ENCODE results near the gene MAP2K3. TPM values are rescaled to one million over a fixed set of nuclear protein-coding genes. Genes with fewer than 3 reads are reported as not detected.

The MAP2K3 gene
- total RNA-seq, 1 experiment from 2014 or later, result 27.5 TPM

DNA sequence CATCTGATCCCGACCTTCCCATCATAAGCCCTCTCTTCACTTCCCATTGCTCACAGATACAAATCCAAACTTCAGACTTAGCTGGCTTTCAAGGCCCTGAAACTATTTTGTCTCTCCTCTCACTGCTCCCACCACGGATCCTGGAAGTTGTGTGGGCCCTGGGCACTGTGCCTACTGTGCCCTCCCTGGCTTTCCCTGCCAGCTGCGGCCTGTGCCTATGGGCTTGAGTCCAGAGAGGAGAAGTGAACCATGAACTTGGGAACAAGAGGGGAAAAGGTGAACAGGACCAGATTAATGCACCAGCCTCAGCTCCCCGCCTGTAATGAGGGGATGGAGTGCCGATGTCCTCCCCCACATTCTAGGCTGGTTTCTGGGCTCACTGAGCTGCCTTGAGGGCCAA is 72.8 kb downstream of the MAP2K3 start:
- H3K4me3 ChIP-seq (ENCODE audit: insufficient read depth, low read depth, low read length), result no peak overlapping the region
- no peaks in the 10 kb centered on the region for H3K36me3 ChIP-seq (replicated peaks; ENCODE audit: control insufficient read depth, insufficient read depth, low read length)
- no peak for DNase-seq
- H3K27me3 ChIP-seq (ENCODE audit: control insufficient read depth, insufficient read depth, low read length), result no peaks in the 10 kb centered on the region

DNA sequence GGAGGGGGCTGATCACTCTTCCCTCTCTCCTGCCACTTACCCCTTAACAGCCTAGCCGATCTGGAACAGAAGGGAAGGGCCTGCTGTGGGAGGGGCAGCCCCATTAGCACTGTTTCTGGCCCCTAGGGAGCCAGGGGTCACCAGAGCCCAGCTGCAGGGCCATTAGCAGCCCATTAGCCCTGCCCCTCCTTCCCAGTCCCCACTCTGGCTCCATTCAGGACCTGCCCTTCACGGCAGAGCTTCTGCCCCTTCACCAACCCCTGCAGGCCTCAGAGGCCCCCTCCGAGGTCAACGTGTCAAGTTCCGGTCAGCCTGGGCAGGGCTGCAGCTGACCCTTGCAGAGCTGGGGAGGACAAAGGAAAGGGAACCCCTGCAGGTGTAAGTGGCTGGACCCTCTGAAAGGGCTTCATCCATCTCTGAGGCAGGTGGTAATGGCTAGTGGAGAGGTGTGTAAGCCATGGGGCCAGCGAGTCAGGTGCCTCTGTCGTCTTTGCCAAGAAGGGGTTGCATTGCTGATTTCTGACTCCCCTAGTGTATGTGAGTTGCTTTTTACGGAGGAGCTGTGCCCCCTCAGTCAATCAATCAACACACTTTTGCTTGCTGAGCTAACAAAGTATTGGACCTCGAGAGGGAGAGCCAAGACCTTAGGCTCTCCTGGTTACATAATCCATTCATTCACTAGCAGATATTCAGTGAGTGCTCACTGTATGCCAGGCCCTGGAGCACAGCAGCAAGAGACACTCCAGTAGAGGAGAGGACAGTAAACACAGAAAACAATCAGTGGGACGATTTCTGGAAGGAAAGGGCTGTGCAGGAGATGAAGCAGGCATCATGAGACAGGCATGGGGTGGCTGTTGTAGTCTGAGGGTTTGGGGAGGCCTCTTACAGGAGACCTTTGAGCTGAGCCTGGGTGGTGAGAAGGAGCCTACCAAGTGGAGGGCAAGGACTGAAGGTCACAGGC is 73.5 kb downstream of the MAP2K3 start:
- DNase-seq, result no peak
- no peaks in the 10 kb centered on the region for H3K27me3 ChIP-seq (ENCODE audit: control insufficient read depth, insufficient read depth, low read length)
- no peaks in the 10 kb centered on the region for H3K36me3 ChIP-seq (replicated peaks; ENCODE audit: control insufficient read depth, insufficient read depth, low read length)
- H3K4me3 ChIP-seq (ENCODE audit: insufficient read depth, low read depth, low read length), result no peak overlapping the region

DNA sequence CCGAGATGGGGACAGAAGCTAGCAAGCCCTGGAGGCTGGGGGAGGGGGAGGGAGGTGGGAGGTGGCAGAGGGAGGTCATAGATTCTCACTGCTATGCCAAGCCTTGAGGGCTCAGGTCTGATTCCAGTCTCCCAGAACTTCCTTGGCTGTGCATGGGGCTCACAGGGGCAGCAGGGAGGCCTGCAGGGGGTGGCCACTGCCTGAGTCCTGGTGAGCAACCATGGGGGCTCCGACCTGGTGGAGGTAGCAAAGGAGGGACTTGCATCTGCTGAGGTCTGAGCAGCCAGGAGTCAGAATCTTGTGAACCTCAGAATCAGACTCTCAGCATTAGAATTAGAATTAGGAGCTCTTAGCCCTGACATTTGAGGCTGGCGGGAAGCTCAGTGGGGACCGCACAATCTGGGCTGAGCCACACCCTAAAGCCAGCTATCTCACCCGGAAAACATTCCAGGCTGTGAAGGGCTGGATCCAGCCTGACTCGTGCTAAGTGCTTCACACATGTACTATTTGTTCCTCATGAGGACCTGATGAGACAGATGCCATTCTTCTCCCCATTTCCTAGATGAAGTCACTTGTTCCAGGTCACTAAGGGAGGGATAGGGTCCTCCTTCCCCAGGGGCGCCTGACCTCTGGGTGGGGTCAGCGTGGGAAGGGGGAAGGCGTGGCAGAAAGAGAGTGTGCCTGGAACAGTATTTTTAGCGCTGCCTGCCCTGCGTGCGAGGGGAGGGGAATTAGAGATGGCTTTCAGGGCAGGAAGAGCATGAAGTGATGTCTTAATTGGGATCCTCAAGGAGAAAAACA is 74.4 kb downstream of the MAP2K3 start:
- H3K27me3 ChIP-seq (ENCODE audit: control insufficient read depth, insufficient read depth, low read length), result no peaks in the 10 kb centered on the region
- no peak overlapping the region for H3K4me3 ChIP-seq (ENCODE audit: insufficient read depth, low read depth, low read length)
- DNase-seq, result no peak
- H3K36me3 ChIP-seq (replicated peaks; ENCODE audit: control insufficient read depth, insufficient read depth, low read length), result no peaks in the 10 kb centered on the region

DNA sequence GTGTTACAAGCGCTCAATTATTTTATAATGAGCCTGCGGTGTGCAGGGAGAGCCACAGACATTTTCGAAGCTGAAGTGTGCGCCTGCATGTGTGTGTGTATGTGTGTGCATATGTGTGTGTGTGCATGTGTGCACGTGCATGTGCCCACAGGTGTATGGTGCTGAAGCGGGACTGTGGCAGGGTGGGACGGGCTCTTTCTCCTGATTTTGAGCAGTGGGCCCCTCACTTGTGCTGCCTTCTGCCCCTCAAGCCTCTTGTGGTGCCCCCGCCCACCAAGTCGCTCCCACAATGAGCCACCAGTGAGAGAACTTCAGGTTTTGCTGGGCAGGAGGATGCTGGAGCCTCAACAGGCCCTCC is 75.0 kb downstream of the MAP2K3 start:
- no peak for DNase-seq
- Histone ChIP-seq H3K4me3 (ENCODE audit: insufficient read depth, low read depth, low read length) (no peak overlapping the region), H3K27me3 (ENCODE audit: control insufficient read depth, insufficient read depth, low read length) (no peaks in the 10 kb centered on the region), H3K36me3 (replicated peaks; ENCODE audit: control insufficient read depth, insufficient read depth, low read length) (no peaks in the 10 kb centered on the region)

DNA sequence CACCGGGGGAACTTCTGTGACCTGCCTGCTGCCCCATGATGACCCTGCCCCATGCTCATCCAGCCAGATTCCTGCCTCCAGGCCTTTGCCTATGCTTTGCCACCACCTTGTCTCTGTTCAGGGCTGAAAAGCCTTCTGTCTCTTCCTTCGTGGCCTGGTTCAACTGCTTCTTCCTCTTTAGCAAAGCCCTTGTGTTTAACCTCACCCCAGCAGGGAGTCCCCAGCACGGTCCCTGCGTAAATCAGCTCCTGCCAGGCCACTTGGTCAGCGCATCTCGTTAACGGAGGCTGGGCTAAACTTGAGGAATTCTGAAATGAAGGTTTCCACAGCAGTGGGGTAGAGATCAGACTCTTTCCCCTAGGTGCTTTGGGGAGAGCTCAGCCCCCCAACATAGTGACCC is 75.5 kb downstream of the MAP2K3 start:
- Histone ChIP-seq H3K4me3 (ENCODE audit: insufficient read depth, low read depth, low read length) (no peak overlapping the region), H3K27me3 (ENCODE audit: control insufficient read depth, insufficient read depth, low read length) (no peaks in the 10 kb centered on the region), H3K36me3 (replicated peaks; ENCODE audit: control insufficient read depth, insufficient read depth, low read length) (no peaks in the 10 kb centered on the region)
- DNase-seq, result no peak

DNA sequence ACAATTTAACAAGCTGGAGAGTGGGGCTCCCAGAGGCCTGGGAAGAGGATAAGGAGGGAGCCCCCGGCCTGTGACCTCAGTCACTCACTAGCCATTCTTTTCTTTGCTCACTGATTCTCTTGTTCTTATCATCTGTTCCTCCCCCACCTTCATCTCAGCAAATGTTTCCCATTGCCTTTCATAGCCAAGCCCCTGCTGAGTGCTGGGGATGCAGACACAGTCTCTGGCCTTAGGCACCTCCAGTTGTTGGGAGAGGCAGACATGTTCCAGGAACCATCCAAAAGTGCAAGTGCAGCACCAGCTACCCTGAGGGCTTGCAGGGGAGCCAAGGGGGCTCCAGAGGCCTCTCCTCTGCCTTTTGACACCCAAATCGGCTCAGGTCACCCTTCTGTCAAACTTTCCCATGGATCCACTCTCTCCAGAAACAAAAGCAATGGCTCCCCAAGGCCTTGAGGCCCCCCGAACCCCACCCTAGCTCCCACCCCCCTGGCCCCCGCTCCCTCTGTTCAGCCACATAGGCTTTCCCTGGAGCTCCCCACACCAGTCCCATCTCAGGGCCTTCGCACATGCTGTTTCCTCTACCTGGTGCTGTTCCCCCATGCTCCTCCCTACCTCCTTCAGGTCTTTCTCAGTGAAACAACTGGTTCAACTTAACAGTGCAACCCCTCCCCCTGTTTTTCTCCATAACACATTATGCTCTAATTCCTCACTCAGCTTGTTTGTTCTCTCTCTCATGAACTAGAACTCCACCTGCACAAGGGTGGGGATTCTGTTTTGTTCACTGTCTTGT is 76.7 kb downstream of the MAP2K3 start:
- Histone ChIP-seq H3K36me3 (replicated peaks; ENCODE audit: control insufficient read depth, insufficient read depth, low read length) (no peaks in the 10 kb centered on the region), H3K4me3 (ENCODE audit: insufficient read depth, low read depth, low read length) (no peak overlapping the region), H3K27me3 (ENCODE audit: control insufficient read depth, insufficient read depth, low read length) (no peaks in the 10 kb centered on the region)
- no peak for DNase-seq

DNA sequence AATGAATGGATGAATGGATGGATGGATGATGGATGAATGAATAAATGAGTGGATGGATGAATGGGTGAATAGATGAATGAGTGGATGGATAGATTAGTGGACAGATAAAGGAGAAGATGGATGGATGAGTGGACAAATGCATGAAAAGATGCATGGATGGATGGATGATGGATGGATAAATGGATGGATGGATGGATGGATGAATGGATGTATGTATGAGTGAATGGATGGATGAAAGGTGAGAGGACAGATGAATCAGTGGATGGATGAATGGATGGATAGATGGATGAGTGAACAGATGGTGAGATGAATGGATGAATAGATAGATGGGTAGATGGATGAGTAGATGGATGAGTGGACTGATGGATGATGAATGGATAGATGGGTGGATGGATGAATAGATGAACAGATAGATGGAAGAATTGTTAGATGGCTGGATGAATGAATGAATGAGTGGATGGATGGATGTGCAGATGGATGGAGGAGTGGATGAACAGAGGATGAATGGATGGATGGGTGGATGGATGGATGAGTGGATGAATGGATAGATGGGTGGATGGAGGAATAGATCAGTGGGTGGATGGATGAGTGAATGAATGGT is 77.9 kb downstream of the MAP2K3 start:
- no peak for DNase-seq
- H3K4me3 ChIP-seq (ENCODE audit: insufficient read depth, low read depth, low read length), result no peak overlapping the region
- H3K36me3 ChIP-seq (replicated peaks; ENCODE audit: control insufficient read depth, insufficient read depth, low read length), result no peaks in the 10 kb centered on the region
- H3K27me3 ChIP-seq (ENCODE audit: control insufficient read depth, insufficient read depth, low read length), result no peaks in the 10 kb centered on the region

DNA sequence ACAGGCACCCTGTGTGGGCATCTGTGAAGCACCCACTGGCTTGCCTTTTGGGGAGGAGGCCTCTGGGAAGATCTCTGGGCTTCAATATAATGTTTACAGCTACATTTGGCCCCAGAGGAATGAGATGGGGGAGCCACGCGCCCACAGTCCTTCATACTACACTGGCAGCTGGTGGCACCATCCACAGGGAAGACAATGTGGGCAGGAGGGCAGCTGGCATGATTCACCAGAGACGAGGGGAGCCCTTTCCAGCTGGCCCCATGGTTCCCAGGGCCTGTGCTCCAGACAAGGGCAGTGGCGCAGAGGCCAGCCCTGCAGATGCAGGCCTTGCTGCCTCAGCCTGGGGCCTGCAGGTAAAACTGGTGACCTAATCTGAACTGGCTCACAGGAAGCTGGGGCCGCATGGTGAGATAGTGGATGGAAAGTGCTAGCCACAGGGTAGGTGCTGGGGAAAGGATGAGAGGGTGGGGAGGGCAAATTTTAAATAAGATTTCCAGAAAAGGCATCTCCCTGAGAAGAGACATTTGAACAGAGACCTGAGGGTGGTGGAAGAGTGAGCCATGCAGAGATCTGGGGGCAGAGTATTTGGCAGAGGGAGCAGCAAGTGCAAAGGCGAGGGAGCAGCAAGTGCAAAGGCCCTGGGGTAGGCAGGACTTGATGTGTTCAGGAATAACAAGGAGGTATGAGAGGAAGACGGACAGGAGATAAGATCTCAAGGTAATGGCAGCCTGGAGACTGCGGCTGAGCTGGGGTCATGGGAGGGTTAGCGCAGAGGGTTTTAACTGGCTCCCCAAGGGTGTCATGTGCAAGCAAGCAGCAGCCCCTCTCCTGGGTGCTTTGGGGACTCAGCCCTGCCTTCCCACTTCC is 79.5 kb downstream of the MAP2K3 start:
- H3K27me3 ChIP-seq (ENCODE audit: control insufficient read depth, insufficient read depth, low read length), result no peaks in the 10 kb centered on the region
- H3K36me3 ChIP-seq (replicated peaks; ENCODE audit: control insufficient read depth, insufficient read depth, low read length), result no peaks in the 10 kb centered on the region
- H3K4me3 ChIP-seq (ENCODE audit: insufficient read depth, low read depth, low read length), result no peak overlapping the region
- no peak for DNase-seq

Other genes with a start within 250 kb of the MAP2K3 start
- 432 and 539 TPM in 2 replicates for gene USP22, start 241.7 kb upstream of the MAP2K3 start, total RNA-seq (2014; rRNA removed; shearing (Covaris generic))
- 31.8 and 54.6 TPM in 2 replicates for gene DHRS7B, start 157.7 kb upstream of the MAP2K3 start, total RNA-seq (2014; rRNA removed; shearing (Covaris generic))
- gene TMEM11, start 70.5 kb upstream of the MAP2K3 start, total RNA-seq (2014; rRNA removed; shearing (Covaris generic)), result 24.2 and 26.1 TPM in 2 replicates
- 12.3 and 12.9 TPM in 2 replicates for gene NATD1, start 31.3 kb upstream of the MAP2K3 start, total RNA-seq (2014; rRNA removed; shearing (Covaris generic))
- gene KCNJ12, start 91.6 kb downstream of the MAP2K3 start, total RNA-seq (2014; rRNA removed; shearing (Covaris generic)), result 5.1 and 7.6 TPM in 2 replicates